ENCODE data around the gene TPPP2.
A peak's percentile ranks its signal among the peaks of the same experiment; 100 is the strongest.

TPPP2 gene

DNA sequence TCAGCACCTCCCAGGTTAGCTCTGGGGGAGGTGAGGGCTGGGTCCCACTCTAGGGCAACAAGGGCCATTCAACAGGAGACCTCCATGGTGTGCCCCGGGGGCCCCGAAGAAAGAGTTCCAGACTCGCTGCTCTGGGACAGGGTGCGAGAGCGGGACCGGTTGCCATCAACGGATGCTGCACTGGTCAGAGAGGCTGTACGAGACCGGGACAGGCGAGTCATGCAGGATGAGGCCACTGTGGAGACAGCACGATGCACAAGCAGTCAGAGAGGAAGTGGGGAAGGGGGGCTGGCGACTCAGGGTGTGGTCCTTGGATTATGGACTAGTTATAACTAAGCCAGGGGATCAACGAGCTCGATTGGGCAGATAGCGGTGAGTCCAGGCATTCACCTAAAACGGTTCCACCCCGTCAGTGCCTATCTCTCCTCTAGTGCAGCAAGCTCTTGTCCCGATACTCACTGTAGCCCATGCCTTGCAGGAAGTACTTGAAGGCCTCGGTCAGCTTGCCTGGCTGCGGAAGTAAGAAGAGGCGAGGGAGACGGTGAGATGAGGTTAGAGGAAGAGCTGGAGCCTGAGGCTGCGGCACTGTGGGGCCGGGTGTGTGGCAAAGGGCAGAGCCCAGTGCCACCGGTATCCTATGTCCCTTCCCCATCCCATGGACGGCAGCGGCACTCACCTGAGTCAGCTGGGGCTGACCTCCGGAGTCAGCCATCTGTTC lies 12.3 kb upstream of the TPPP2 start:
- H3K27ac ChIP-seq (ENCODE audit: low read depth, low read length) = no peak overlapping the region
- H3K9ac ChIP-seq (ENCODE audit: low read length) = no peak overlapping the region
- no peak overlapping the region for H3K4me3 ChIP-seq (ENCODE audit: low read depth, low read length)
- H3K4me1 ChIP-seq (ENCODE audit: control insufficient read depth, insufficient read depth, low read length) = peaks cover 4% of the 10 kb centered on the region
- H3K9me3 ChIP-seq (ENCODE audit: control insufficient read depth, insufficient read depth, low read depth, low read length) = no peaks in the 10 kb centered on the region
- peaks cover 6% of the 10 kb centered on the region for H3K36me3 ChIP-seq (ENCODE audit: control insufficient read depth, insufficient read depth, low read length)
- H3K27me3 ChIP-seq (ENCODE audit: control insufficient read depth, insufficient read depth, low read length) = peaks cover 11% of the 10 kb centered on the region

DNA sequence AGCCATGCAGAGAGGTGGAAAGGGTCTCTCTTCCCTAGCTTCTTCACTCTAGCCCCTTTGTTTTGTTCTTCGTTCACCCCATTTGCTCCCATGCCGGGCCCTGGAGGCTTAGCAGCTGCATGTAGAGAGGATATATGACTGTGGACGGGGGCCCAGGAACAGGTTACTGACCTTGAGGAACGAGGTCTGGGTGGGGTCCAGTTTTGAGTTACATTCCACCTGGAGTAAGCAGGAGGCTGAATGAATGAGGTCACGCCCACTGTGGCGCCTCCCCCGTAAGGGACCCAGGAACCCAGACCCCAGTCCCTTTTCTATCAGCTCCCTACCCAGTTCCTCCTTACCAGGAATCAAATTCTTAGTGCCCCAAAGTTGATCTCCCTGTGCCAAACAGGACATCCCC lies 11.7 kb upstream of the TPPP2 start:
- peaks cover 9% of the 10 kb centered on the region for H3K4me1 ChIP-seq (ENCODE audit: control insufficient read depth, insufficient read depth, low read length)
- H3K9me3 ChIP-seq (ENCODE audit: control insufficient read depth, insufficient read depth, low read depth, low read length) = no peaks in the 10 kb centered on the region
- H3K36me3 ChIP-seq (ENCODE audit: control insufficient read depth, insufficient read depth, low read length) = peaks cover 6% of the 10 kb centered on the region
- H3K9ac ChIP-seq (ENCODE audit: low read length) = no peak overlapping the region
- peaks cover 17% of the 10 kb centered on the region for H3K27me3 ChIP-seq (ENCODE audit: control insufficient read depth, insufficient read depth, low read length)
- no peak overlapping the region for H3K4me3 ChIP-seq (ENCODE audit: low read depth, low read length)
- H3K27ac ChIP-seq (ENCODE audit: low read depth, low read length) = no peak overlapping the region

DNA sequence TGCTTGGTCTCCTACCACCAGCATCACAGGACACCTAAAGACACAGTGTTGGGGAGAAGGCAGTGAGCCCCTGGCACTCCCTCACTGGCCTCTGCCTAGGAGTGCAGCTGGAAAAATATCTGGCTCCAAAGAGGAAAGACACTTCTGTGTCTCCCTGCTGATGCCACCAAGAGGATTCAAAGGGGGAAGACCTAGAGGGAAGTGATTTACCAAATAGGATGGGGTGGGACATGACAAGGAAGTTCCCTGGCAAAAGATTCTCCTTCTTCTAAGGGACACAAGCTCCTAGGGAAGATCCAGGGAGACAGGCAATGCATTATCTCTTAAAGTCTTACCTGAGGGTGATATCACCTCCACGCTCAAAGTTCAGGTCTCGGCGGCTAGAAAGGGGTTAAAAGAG lies 11.2 kb upstream of the TPPP2 start:
- Histone ChIP-seq H3K27me3 (ENCODE audit: control insufficient read depth, insufficient read depth, low read length) (peaks cover 22% of the 10 kb centered on the region), H3K9ac (ENCODE audit: low read length) (no peak overlapping the region), H3K36me3 (ENCODE audit: control insufficient read depth, insufficient read depth, low read length) (peaks cover 6% of the 10 kb centered on the region), H3K9me3 (ENCODE audit: control insufficient read depth, insufficient read depth, low read depth, low read length) (no peaks in the 10 kb centered on the region), H3K4me1 (ENCODE audit: control insufficient read depth, insufficient read depth, low read length) (peaks cover 14% of the 10 kb centered on the region), H3K27ac (ENCODE audit: low read depth, low read length) (no peak overlapping the region), H3K4me3 (ENCODE audit: low read depth, low read length) (no peak overlapping the region)

DNA sequence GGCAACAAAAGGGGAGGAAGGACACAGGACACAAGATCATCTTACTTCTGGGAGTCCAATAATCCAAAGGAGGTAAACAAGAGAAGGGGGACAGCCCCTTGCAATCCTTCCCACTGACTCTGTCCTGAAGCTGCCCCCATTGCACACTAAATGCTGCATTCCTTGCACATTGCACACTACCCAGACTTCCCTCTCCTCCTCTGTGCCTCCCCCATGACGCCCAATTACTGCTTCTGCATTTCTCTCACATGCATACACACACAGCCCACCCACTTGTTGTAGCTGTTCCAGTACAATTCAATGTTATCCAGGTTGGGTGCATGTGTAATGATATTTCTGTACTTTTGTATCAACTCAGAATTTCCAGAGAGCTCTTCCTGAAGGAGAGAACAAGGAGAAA lies 10.7 kb upstream of the TPPP2 start:
- Histone ChIP-seq H3K36me3 (ENCODE audit: control insufficient read depth, insufficient read depth, low read length) (peaks cover 6% of the 10 kb centered on the region), H3K4me1 (ENCODE audit: control insufficient read depth, insufficient read depth, low read length) (peaks cover 20% of the 10 kb centered on the region), H3K9me3 (ENCODE audit: control insufficient read depth, insufficient read depth, low read depth, low read length) (no peaks in the 10 kb centered on the region), H3K27me3 (ENCODE audit: control insufficient read depth, insufficient read depth, low read length) (peaks cover 28% of the 10 kb centered on the region), H3K9ac (ENCODE audit: low read length) (no peak overlapping the region), H3K27ac (ENCODE audit: low read depth, low read length) (no peak overlapping the region), H3K4me3 (ENCODE audit: low read depth, low read length) (no peak overlapping the region)

DNA sequence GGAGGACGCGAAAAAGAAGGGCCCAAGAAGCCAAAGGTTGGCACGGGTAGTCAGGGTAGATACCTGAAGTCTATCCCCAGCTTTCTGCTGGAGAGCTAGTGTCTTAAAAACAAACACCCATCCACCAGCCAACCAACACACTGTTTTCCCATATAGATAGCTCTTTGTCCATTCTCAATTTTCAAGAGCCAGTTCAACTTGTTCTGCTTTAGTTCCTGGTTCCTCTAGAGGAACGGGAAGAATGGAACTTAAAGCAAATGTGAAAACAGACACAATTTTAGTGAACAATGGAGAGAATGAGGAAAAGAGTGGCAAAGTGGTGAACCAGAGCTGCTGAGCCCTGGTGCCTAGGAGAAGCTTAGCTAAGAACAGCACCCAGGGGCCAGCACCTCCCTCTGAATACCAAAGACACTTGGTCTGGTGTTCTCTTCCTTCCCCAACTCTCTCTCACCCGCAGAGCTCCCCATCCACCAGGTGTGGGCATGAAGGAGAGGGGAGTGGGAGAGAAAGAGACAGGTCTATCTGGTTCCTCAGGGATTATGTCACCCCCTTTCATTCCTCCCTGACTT lies 9.0 kb upstream of the TPPP2 start:
- no peaks in the 10 kb centered on the region for H3K9me3 ChIP-seq (ENCODE audit: control insufficient read depth, insufficient read depth, low read depth, low read length)
- H3K4me3 ChIP-seq (ENCODE audit: low read depth, low read length) = no peak overlapping the region
- H3K27me3 ChIP-seq (ENCODE audit: control insufficient read depth, insufficient read depth, low read length) = peaks cover 32% of the 10 kb centered on the region
- H3K27ac ChIP-seq (ENCODE audit: low read depth, low read length) = no peak overlapping the region
- peaks cover 6% of the 10 kb centered on the region for H3K36me3 ChIP-seq (ENCODE audit: control insufficient read depth, insufficient read depth, low read length)
- no peak overlapping the region for H3K9ac ChIP-seq (ENCODE audit: low read length)
- peaks cover 22% of the 10 kb centered on the region for H3K4me1 ChIP-seq (ENCODE audit: control insufficient read depth, insufficient read depth, low read length)

DNA sequence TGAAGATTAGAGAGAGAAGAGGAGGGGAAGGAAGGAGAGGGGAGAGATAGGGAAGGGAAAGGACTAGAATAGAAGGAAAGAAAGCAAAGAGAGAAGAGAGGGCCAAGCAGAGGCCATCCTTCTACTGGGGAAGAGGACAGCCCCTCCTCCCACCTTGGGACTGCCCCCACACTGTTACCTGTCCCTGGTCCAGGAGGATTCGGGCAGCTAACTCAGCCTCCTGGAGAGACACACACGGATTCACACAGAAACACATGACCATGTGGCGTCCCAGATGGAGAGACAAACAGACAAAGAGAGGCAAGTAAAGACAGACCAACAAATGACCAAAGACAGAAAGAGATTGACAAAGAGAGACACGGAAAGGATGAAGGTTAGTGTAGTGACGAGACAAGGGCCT lies 7.3 kb upstream of the TPPP2 start:
- peaks cover 3% of the 10 kb centered on the region for H3K36me3 ChIP-seq (ENCODE audit: control insufficient read depth, insufficient read depth, low read length)
- peaks cover 35% of the 10 kb centered on the region for H3K4me1 ChIP-seq (ENCODE audit: control insufficient read depth, insufficient read depth, low read length)
- no peak overlapping the region for H3K4me3 ChIP-seq (ENCODE audit: low read depth, low read length)
- H3K9ac ChIP-seq (ENCODE audit: low read length) = no peak overlapping the region
- H3K27ac ChIP-seq (ENCODE audit: low read depth, low read length) = no peak overlapping the region
- H3K9me3 ChIP-seq (ENCODE audit: control insufficient read depth, insufficient read depth, low read depth, low read length) = no peaks in the 10 kb centered on the region
- peaks cover 32% of the 10 kb centered on the region for H3K27me3 ChIP-seq (ENCODE audit: control insufficient read depth, insufficient read depth, low read length)

DNA sequence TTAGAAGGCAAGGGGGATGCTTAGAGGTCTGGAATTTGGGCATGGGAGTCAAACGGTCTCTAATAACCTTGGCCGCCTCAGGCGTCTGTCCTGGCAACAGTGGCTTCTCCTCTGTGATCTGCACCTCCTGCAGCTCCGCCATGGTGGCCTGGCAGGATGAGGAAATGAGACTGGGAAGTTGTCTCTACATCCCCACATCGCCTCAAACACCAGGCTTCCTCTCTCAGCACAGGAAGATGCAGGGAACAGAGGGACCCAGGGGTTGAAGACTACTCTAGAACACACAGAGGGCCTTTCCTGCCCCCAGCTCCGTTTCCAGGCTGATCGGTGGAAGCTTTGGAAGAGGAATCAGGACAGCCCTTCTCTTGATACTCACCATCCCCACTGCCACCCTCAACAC lies 6.8 kb upstream of the TPPP2 start:
- Histone ChIP-seq H3K36me3 (ENCODE audit: control insufficient read depth, insufficient read depth, low read length) (no peaks in the 10 kb centered on the region; the same call in 1 of the 2 replicates), H3K4me3 (ENCODE audit: low read depth, low read length) (0 out of 2 replicates have a peak overlapping the region, but pooled peaks have one; percentile 93), H3K9ac (ENCODE audit: low read length) (no peak overlapping the region), H3K9me3 (ENCODE audit: control insufficient read depth, insufficient read depth, low read depth, low read length) (no peaks in the 10 kb centered on the region), H3K27me3 (ENCODE audit: control insufficient read depth, insufficient read depth, low read length) (peaks cover 32% of the 10 kb centered on the region), H3K27ac (ENCODE audit: low read depth, low read length) (no peak overlapping the region), H3K4me1 (ENCODE audit: control insufficient read depth, insufficient read depth, low read length) (peaks cover 35% of the 10 kb centered on the region)

DNA sequence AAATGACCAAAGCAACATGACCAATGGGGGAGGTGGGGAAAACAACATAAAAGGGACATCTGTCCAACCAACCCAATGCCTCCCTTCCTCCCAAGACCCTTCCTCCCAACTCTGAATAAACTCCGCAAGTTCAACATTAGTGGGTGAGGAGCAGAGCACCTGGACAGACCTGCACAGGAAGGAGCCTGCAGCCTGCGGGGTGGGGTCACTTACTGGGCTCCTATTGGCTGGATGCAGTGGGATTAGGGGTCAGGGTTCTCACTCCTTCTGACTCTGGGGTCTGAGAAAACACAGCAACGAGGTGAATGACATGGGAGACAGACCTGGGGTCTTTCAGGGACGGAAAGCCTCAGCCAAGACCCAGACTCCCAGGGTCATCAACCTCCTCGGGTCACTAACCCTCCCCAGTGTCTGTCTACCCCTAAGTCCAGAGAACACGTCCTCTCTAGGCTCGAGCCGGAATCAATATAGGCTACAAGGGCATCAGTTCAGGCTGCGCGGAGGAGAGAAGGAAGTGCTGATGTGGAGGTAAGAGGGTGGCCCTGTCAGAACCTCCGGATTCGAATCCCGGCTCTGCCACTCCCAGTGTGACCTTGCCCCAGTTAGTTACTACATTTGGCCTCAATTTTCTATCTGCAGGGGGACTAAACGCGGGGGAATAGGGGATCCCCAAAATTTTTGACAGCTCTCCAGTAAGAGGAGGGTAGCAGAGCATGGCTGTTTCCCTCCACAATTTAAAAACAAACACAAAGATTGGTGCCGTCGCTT lies 6.0 kb upstream of the TPPP2 start:
- Histone ChIP-seq H3K9ac (ENCODE audit: low read length) (peak overlapping the region; percentile 85), H3K9me3 (ENCODE audit: control insufficient read depth, insufficient read depth, low read depth, low read length) (no peaks in the 10 kb centered on the region), H3K4me1 (ENCODE audit: control insufficient read depth, insufficient read depth, low read length) (peaks cover 35% of the 10 kb centered on the region), H3K36me3 (ENCODE audit: control insufficient read depth, insufficient read depth, low read length) (no peaks in the 10 kb centered on the region; the same call in 1 of the 2 replicates), H3K27me3 (ENCODE audit: control insufficient read depth, insufficient read depth, low read length) (peaks cover 32% of the 10 kb centered on the region), H3K4me3 (ENCODE audit: low read depth, low read length) (peak overlapping the region; percentile 93), H3K27ac (ENCODE audit: low read depth, low read length) (no peak overlapping the region; the same call in 1 of the 2 replicates)

DNA sequence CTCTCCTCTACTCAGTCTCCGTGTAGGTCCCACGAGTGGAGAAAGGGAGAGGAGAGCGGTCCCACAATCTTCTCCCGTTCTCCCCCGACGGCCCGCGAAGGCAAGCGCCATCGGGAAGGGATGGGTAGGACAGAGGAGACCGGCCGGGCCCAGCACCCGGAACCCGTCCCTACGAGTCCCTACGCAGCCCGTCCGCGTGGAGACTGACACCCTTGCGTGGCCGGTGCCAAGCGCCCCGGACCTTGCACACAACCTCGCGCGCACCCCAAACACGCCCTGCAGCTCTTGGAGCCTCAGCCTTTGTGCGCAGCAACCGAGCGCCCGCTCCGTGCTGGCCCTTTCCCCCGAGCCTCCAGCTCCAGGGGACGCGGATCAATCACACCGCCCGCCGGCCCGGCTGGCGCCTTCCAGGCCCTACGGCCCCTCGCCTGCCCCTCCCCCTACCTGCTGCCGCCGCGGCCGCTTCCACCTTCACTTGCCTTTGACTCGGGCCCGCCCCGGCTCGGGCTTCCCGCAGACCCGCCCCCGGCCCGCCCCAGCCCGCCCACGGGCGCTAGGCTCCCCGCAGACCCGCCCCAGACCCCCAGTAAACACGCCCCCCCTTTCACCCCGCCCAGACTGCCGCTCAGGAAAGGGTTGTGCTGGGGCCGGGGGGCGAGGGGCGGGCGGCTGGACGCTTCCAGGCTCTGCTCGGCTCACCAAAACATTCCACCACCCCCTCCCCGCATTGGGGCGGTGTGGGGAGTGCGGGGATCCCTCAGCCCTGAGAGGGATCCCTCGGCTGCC lies 5.2 kb upstream of the TPPP2 start, which contains the start of gene NDRG2:
Gene NDRG2 (minus strand): TSS at position 477 of the 786 bp plus-strand sequence. CDS start 1,746 bp downstream, outside the sequence.
- H3K9me3 ChIP-seq (ENCODE audit: control insufficient read depth, insufficient read depth, low read depth, low read length) = no peaks in the 10 kb centered on the region
- H3K27ac ChIP-seq (ENCODE audit: low read depth, low read length) = peak within 1 kb of the TSS; percentile 60; the same call in 1 of the 2 replicates
- no peaks in the 10 kb centered on the region; the same call in 1 of the 2 replicates for H3K36me3 ChIP-seq (ENCODE audit: control insufficient read depth, insufficient read depth, low read length)
- peaks cover 35% of the 10 kb centered on the region for H3K4me1 ChIP-seq (ENCODE audit: control insufficient read depth, insufficient read depth, low read length)
- peak within 1 kb of the TSS; percentile 85 for H3K9ac ChIP-seq (ENCODE audit: low read length)
- peak within 1 kb of the TSS; percentile 93 for H3K4me3 ChIP-seq (ENCODE audit: low read depth, low read length)
- H3K27me3 ChIP-seq (ENCODE audit: control insufficient read depth, insufficient read depth, low read length) = peaks cover 32% of the 10 kb centered on the region

DNA sequence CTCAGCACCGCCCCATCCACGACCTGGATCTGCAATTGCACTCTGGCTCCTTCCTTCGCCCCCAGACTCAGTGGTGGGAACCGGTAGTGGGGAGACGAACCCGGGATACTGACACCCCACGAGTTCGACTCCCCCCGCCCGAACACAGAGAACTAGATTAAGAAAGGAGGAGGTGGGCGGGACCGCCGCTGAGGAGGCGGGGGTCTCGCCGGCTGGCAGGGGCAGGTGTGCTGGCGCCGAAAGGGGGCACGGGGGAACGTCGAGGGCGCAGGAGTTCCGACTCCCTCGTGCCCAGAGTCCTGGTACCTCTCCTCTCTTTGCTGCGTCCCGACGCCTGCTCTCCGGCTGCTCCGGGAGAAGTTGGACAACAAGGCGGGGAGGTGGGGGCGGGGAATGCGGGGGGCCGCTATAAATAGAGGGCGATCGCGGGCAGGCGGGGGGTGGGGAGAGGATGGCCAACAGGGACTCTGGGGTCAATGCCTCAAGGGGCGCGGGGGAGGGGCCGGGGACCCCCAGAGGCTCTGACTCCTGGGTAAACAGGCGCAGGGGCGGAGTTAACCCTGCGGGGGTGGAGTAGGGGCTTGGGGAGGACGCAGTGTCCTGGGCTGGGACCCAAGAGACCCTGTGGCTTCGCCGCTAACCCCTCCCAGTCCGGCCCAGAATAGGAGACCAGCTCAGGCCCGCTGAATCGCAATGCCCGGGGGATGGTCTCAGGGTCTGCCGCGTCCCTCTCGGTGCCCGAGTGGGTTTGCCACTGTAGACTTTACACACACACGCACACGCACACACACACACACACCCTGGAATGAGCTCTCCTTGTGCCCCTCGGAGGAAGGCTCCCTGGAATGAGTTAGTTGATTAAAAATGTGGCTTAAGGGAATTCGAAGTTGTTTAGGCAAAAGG lies 4.4 kb upstream of the TPPP2 start:
- Histone ChIP-seq H3K36me3 (ENCODE audit: control insufficient read depth, insufficient read depth, low read length) (no peaks in the 10 kb centered on the region; the same call in 1 of the 2 replicates), H3K4me1 (ENCODE audit: control insufficient read depth, insufficient read depth, low read length) (peaks cover 35% of the 10 kb centered on the region), H3K4me3 (ENCODE audit: low read depth, low read length) (peak overlapping the region; percentile 89), H3K9ac (ENCODE audit: low read length) (peak overlapping the region; percentile 78), H3K9me3 (ENCODE audit: control insufficient read depth, insufficient read depth, low read depth, low read length) (no peaks in the 10 kb centered on the region), H3K27me3 (ENCODE audit: control insufficient read depth, insufficient read depth, low read length) (peaks cover 32% of the 10 kb centered on the region), H3K27ac (ENCODE audit: low read depth, low read length) (peak overlapping the region; percentile 60; the same call in 1 of the 2 replicates)

All from HUES6 (cell line).